Cortex of kidney (tissue), 1 donor: Measurements from ENCODE around the gene MPLKIP.
"Not testable (repeated sequence)": the region's sequence is repeated elsewhere in the genome, so short reads cannot be mapped to it uniquely, and the experiment has no call there.

Source experiments
- DNase-seq: peaks from one replicate; lab custom pipeline; 2025; lab: John Stamatoyannopoulos, UW

Gene MPLKIP

GRCh38 chr7:40134428-40135316 lies at the start of gene MPLKIP, which contains the start of gene SUGCT:
Gene MPLKIP (minus strand): TSS chr7:40134622. CDS start chr7:40134567, 55 bp downstream.
Gene SUGCT (plus strand): TSS chr7:40135005.
- DNase-seq: peak; percentile 57

GRCh38 chr7:40182452-40182851 lies 48.0 kb upstream of the MPLKIP start:
- DNase-seq: no peak

- no peak for DNase-seq
These were observed 42.6 kb upstream of the MPLKIP start for GRCh38 chr7:40177071-40177470.

GRCh38 chr7:40175725-40176510 lies 41.5 kb upstream of the MPLKIP start:
- no peak for DNase-seq

- DNase-seq: not testable (repeated sequence)
These were observed 40.8 kb upstream of the MPLKIP start for GRCh38 chr7:40175256-40175655.

- not testable (repeated sequence) for DNase-seq
These were observed 38.7 kb upstream of the MPLKIP start for GRCh38 chr7:40173121-40173520.

- DNase-seq: not testable (repeated sequence)
These were observed 33.8 kb upstream of the MPLKIP start for GRCh38 chr7:40168266-40168665.

- no peak for DNase-seq
These were observed 32.9 kb upstream of the MPLKIP start for GRCh38 chr7:40167291-40167690.

- DNase-seq: no peak
These were observed 30.8 kb upstream of the MPLKIP start for GRCh38 chr7:40165216-40165615.

- no peak for DNase-seq
These were observed 28.1 kb upstream of the MPLKIP start for GRCh38 chr7:40162516-40162915.

- DNase-seq: no peak
These were observed 22.6 kb upstream of the MPLKIP start for GRCh38 chr7:40156988-40157387.

GRCh38 chr7:40151504-40151903 lies 17.1 kb upstream of the MPLKIP start:
- no peak for DNase-seq

- no peak for DNase-seq
These were observed 14.2 kb upstream of the MPLKIP start for GRCh38 chr7:40148671-40149070.

GRCh38 chr7:40148247-40148580 lies 13.8 kb upstream of the MPLKIP start:
- not testable (repeated sequence) for DNase-seq

- DNase-seq: no peak
These were observed 13.2 kb upstream of the MPLKIP start for GRCh38 chr7:40147371-40148246.

- DNase-seq: not testable (repeated sequence)
These were observed 11.2 kb upstream of the MPLKIP start for GRCh38 chr7:40145596-40146130.

- DNase-seq: not testable (repeated sequence)
These were observed 7.5 kb upstream of the MPLKIP start for GRCh38 chr7:40141916-40142315.

- not testable (repeated sequence) for DNase-seq
These were observed 5.5 kb upstream of the MPLKIP start for GRCh38 chr7:40139891-40140290.

- no peak for DNase-seq
These were observed 4.6 kb upstream of the MPLKIP start for GRCh38 chr7:40138973-40139372.

GRCh38 chr7:40137563-40137962 lies 3.1 kb upstream of the MPLKIP start:
- no peak for DNase-seq

- no peak for DNase-seq
These were observed 842 bp upstream of the MPLKIP start for GRCh38 chr7:40135317-40135610.
